Measurements from ENCODE around the gene GPSM3.

GPSM3 gene

GRCh38 chr6:32234934-32235333 lies 42.5 kb upstream of the GPSM3 start:
- no peak overlapping the region for H3K4me3 ChIP-seq (ENCODE audit: insufficient read depth, low read length, poor library complexity, severe bottlenecking)
- H3K9me2 ChIP-seq (replicated peaks; ENCODE audit: insufficient read depth, low read length): no peaks in the 10 kb centered on the region
- H4K20me1 ChIP-seq (ENCODE audit: low read depth, low read length): no peaks in the 10 kb centered on the region
- no peak overlapping the region for H3K9ac ChIP-seq (ENCODE audit: low read length)
- no peaks in the 10 kb centered on the region for H3F3A ChIP-seq (ENCODE audit: insufficient read depth)
- no peak overlapping the region for H3K27ac ChIP-seq (ENCODE audit: low read depth, low read length)
- H3K27me3 ChIP-seq (ENCODE audit: low read length): no peaks in the 10 kb centered on the region
- no peaks in the 10 kb centered on the region for H3K79me2 ChIP-seq (ENCODE audit: insufficient read depth, low read length)
- no peak overlapping the region for H2AFZ ChIP-seq (ENCODE audit: low read depth, low read length, severe bottlenecking)
- no peak for TF ChIP-seq EZH2phosphoT487 (conservative IDR thresholded peaks at IDR 0.05; ENCODE audit: low read length)
- TF ChIP-seq CTCF (IDR thresholded peaks at IDR 0.05; ENCODE audit: insufficient read depth, low read length, poor library complexity, severe bottlenecking): no peak
- no peaks in the 10 kb centered on the region for H3K9me3 ChIP-seq (ENCODE audit: insufficient read depth, low read length)
- H3K36me3 ChIP-seq (ENCODE audit: low read length): no peaks in the 10 kb centered on the region
- H3K4me2 ChIP-seq (ENCODE audit: low read depth, low read length, poor library complexity, severe bottlenecking): no peak overlapping the region

GRCh38 chr6:32226434-32226833 lies 34.0 kb upstream of the GPSM3 start:
- H3F3A ChIP-seq (ENCODE audit: insufficient read depth): no peaks in the 10 kb centered on the region
- H2AFZ ChIP-seq (ENCODE audit: low read depth, low read length, severe bottlenecking): no peak overlapping the region
- no peaks in the 10 kb centered on the region for H3K9me2 ChIP-seq (replicated peaks; ENCODE audit: insufficient read depth, low read length)
- H3K4me2 ChIP-seq (ENCODE audit: low read depth, low read length, poor library complexity, severe bottlenecking): no peak overlapping the region
- no peak overlapping the region for H3K4me3 ChIP-seq (ENCODE audit: insufficient read depth, low read length, poor library complexity, severe bottlenecking)
- no peaks in the 10 kb centered on the region for H3K27me3 ChIP-seq (ENCODE audit: low read length)
- H3K27ac ChIP-seq (ENCODE audit: low read depth, low read length): no peak overlapping the region
- H3K9ac ChIP-seq (ENCODE audit: low read length): no peak overlapping the region
- H3K79me2 ChIP-seq (ENCODE audit: insufficient read depth, low read length): no peaks in the 10 kb centered on the region
- H3K9me3 ChIP-seq (ENCODE audit: insufficient read depth, low read length): no peaks in the 10 kb centered on the region
- no peaks in the 10 kb centered on the region for H4K20me1 ChIP-seq (ENCODE audit: low read depth, low read length)
- H3K36me3 ChIP-seq (ENCODE audit: low read length): no peaks in the 10 kb centered on the region
- TF ChIP-seq EZH2phosphoT487 (conservative IDR thresholded peaks at IDR 0.05; ENCODE audit: low read length) (no peak), CTCF (IDR thresholded peaks at IDR 0.05; ENCODE audit: insufficient read depth, low read length, poor library complexity, severe bottlenecking) (no peak)

GRCh38 chr6:32224696-32225095 lies 32.3 kb upstream of the GPSM3 start:
- Histone ChIP-seq H3K9me3 (ENCODE audit: insufficient read depth, low read length) (no peaks in the 10 kb centered on the region), H4K20me1 (ENCODE audit: low read depth, low read length) (no peaks in the 10 kb centered on the region), H2AFZ (ENCODE audit: low read depth, low read length, severe bottlenecking) (no peak overlapping the region), H3K79me2 (ENCODE audit: insufficient read depth, low read length) (no peaks in the 10 kb centered on the region), H3K36me3 (ENCODE audit: low read length) (no peaks in the 10 kb centered on the region), H3K27me3 (ENCODE audit: low read length) (no peaks in the 10 kb centered on the region), H3K9me2 (replicated peaks; ENCODE audit: insufficient read depth, low read length) (no peaks in the 10 kb centered on the region), H3K4me3 (ENCODE audit: insufficient read depth, low read length, poor library complexity, severe bottlenecking) (no peak overlapping the region), H3F3A (ENCODE audit: insufficient read depth) (no peaks in the 10 kb centered on the region), H3K27ac (ENCODE audit: low read depth, low read length) (no peak overlapping the region), H3K4me2 (ENCODE audit: low read depth, low read length, poor library complexity, severe bottlenecking) (no peak overlapping the region), H3K9ac (ENCODE audit: low read length) (no peak overlapping the region)
- no peak for TF ChIP-seq EZH2phosphoT487 (conservative IDR thresholded peaks at IDR 0.05; ENCODE audit: low read length)
- TF ChIP-seq CTCF (IDR thresholded peaks at IDR 0.05; ENCODE audit: insufficient read depth, low read length, poor library complexity, severe bottlenecking): no peak
